H1 (cell line): Measurements from ENCODE around the gene PKD1. TPM values are rescaled to one million over a fixed set of nuclear protein-coding genes. Genes with fewer than 3 reads are reported as not detected.

ENCODE experiments used
- CTCF ChIA-PET: fragments of 300-600 bp; sonication (Branson Sonifier 250); formaldehyde crosslinking; loops from one replicate; lab custom pipeline; 2021; ENCODE audit not compliant: partially characterized antibody; lab: Charles Lee
- POLR2A ChIA-PET: fragments of 300-600 bp; sonication (Branson Sonifier 250); formaldehyde crosslinking; loops from one replicate; lab custom pipeline; 2021; ENCODE audit warnings: inconsistent platforms; ENCODE audit not compliant: partially characterized antibody; lab: Charles Lee
- DNase-seq, 2 experiments: peaks; one replicate each; pipeline versions ENCODE4 v3.0.0 to v3.0.0-alpha.2; 2010 to 2022; ENCODE audit warnings: low spot score in 2 of 2, low read depth in 1 of 2, mixed read lengths in 1 of 2
- FAIRE-seq: peaks from 2 replicates; lab custom pipeline; 2011; peaks lifted over from hg19 to GRCh38; lab: Jason Lieb, UNC
- H2AFZ ChIP-seq: 2 replicates; pipeline ENCODE4 v1.8.1; 2012; ENCODE audit warnings: low read length, inconsistent platforms
- H2AK5ac ChIP-seq: 2 replicates; pipeline ENCODE4 v1.6.1; 2013; ENCODE audit warnings: low read depth, low read length
- H2BK120ac ChIP-seq: replicated peaks from 2 replicates; pipeline ENCODE3; 2013; ENCODE audit warnings: low read depth, low read length, inconsistent platforms
- H2BK12ac ChIP-seq: 2 replicates; pipeline ENCODE4 v1.6.1; 2013; ENCODE audit warnings: low read depth, low read length
- H2BK15ac ChIP-seq: 2 replicates; pipeline ENCODE4 v1.6.1; 2013; ENCODE audit warnings: low read length
- H2BK20ac ChIP-seq: 2 replicates; pipeline ENCODE4 v1.6.1; 2013; ENCODE audit warnings: low read length
- H2BK5ac ChIP-seq: 2 replicates; pipeline ENCODE4 v1.6.1; 2013; ENCODE audit warnings: low read depth, low read length
- H3K14ac ChIP-seq: 2 replicates; pipeline ENCODE4 v1.6.1; 2013; ENCODE audit warnings: inconsistent platforms; ENCODE audit not compliant: insufficient read length
- H3K18ac ChIP-seq: 2 replicates; pipeline ENCODE4 v1.6.1; 2013; ENCODE audit warnings: low read length; ENCODE audit errors: extremely low read depth
- H3K23ac ChIP-seq: 2 replicates; pipeline ENCODE4 v1.6.1; 2013; ENCODE audit warnings: inconsistent platforms; ENCODE audit not compliant: insufficient read length
- H3K23me2 ChIP-seq: 2 replicates; pipeline ENCODE4 v1.6.1; 2013; ENCODE audit warnings: low read depth, low read length
- H3K27ac ChIP-seq: 2 replicates; pipeline ENCODE4 v1.6.1; 2011; ENCODE audit warnings: low read depth, low read length, inconsistent platforms
- H3K27me3 ChIP-seq, 4 experiments: replicated peaks in 1 of 4; 1 replicate in 1 of 4; 2 replicates in 3 of 4; pipeline versions ENCODE4 v1.6.1 to v1.8.1; 2011 to 2013; ENCODE audit warnings: low read length in 3 of 4, mild to moderate bottlenecking in 3 of 4, inconsistent platforms in 2 of 4, mixed read lengths in 2 of 4, moderate library complexity in 1 of 4; ENCODE audit not compliant: control insufficient read depth in 3 of 4, insufficient read depth in 3 of 4; ENCODE audit errors: extremely low read depth in 1 of 4
- H3K36me3 ChIP-seq, 4 experiments: 2 replicates each; pipeline versions ENCODE4 v1.6.1 to v1.8.1; 2011 to 2013; ENCODE audit warnings: mild to moderate bottlenecking in 4 of 4, low read length in 3 of 4, moderate library complexity in 2 of 4, control low read depth in 1 of 4, inconsistent platforms in 1 of 4; ENCODE audit not compliant: insufficient read depth in 4 of 4, control insufficient read depth in 2 of 4
- H3K4ac ChIP-seq: replicated peaks from 2 replicates; pipeline ENCODE3; 2013; ENCODE audit warnings: low read length, low read depth, mixed read lengths, inconsistent platforms; ENCODE audit not compliant: insufficient read length
- H3K4me1 ChIP-seq, 4 experiments: replicated peaks in 1 of 4; 1 replicate in 1 of 4; 2 replicates in 3 of 4; pipeline versions ENCODE4 v1.6.1 to v1.8.1; 2011 to 2013; ENCODE audit warnings: low read length in 3 of 4, inconsistent platforms in 2 of 4, mixed read lengths in 1 of 4; ENCODE audit not compliant: insufficient read depth in 4 of 4, control insufficient read depth in 3 of 4
- H3K4me2 ChIP-seq, 2 experiments: 2 replicates each; pipeline versions ENCODE4 v1.6.1 to v1.8.1; 2011 to 2013; ENCODE audit warnings: low read depth in 2 of 2, low read length in 2 of 2, control low read depth in 1 of 2, inconsistent platforms in 1 of 2, mild to moderate bottlenecking in 1 of 2; ENCODE audit not compliant: insufficient read depth in 1 of 2
- H3K4me3 ChIP-seq, 4 experiments: fragments of 200-600, 300-600 bp in 1 of 4; sonication (generic), shearing (Covaris generic), sonication (Bioruptor Twin) in 1 of 4; 2 replicates each; pipeline versions ENCODE4 v1.5.1 to v1.8.1; 2011 to 2016; ENCODE audit warnings: low read length in 4 of 4, low read depth in 3 of 4, control low read depth in 2 of 4, inconsistent platforms in 2 of 4, mild to moderate bottlenecking in 2 of 4, mixed read lengths in 1 of 4, moderate library complexity in 1 of 4; ENCODE audit not compliant: insufficient read depth in 2 of 4; ENCODE audit errors: extremely low read depth in 1 of 4
- H3K56ac ChIP-seq: replicated peaks from 2 replicates; pipeline ENCODE3; 2013; ENCODE audit warnings: low read depth, mild to moderate bottlenecking, mixed read lengths, low read length, inconsistent platforms; ENCODE audit not compliant: insufficient read length
- H3K79me1 ChIP-seq: 2 replicates; pipeline ENCODE4 v1.6.1; 2013; ENCODE audit warnings: low read depth, low read length, control low read depth
- H3K79me2 ChIP-seq, 2 experiments: 2 replicates each; pipeline versions ENCODE4 v1.6.1 to v1.8.1; 2012 to 2013; ENCODE audit warnings: low read length in 2 of 2, mild to moderate bottlenecking in 2 of 2, inconsistent platforms in 1 of 2; ENCODE audit not compliant: insufficient read depth in 2 of 2, control insufficient read depth in 1 of 2
- H3K9ac ChIP-seq, 4 experiments: replicated peaks in 1 of 4; 1 replicate in 1 of 4; 2 replicates in 3 of 4; pipeline versions ENCODE4 v1.6.1 to v1.8.1; 2011 to 2013; ENCODE audit warnings: low read depth in 3 of 4, low read length in 3 of 4, control low read depth in 2 of 4, mild to moderate bottlenecking in 2 of 4, moderate library complexity in 2 of 4, inconsistent platforms in 1 of 4; ENCODE audit errors: extremely low read depth in 1 of 4
- H3K9me3 ChIP-seq, 2 experiments: 2 replicates each; pipeline versions ENCODE4 v1.6.1 to v1.8.1; 2012 to 2013; ENCODE audit warnings: mild to moderate bottlenecking in 2 of 2, moderate library complexity in 2 of 2, control low read depth in 1 of 2, inconsistent platforms in 1 of 2, low read depth in 1 of 2, low read length in 1 of 2, mixed read lengths in 1 of 2; ENCODE audit not compliant: insufficient read depth in 2 of 2
- H4K20me1 ChIP-seq, 2 experiments: replicated peaks in 1 of 2; 2 replicates each; pipeline versions ENCODE3 to v1.8.1; 2011 to 2013; ENCODE audit warnings: inconsistent platforms in 2 of 2, low read length in 2 of 2, mild to moderate bottlenecking in 1 of 2; ENCODE audit not compliant: insufficient read depth in 2 of 2, control insufficient read depth in 1 of 2
- H4K5ac ChIP-seq: 2 replicates; pipeline ENCODE4 v1.6.1; 2013; ENCODE audit warnings: low read length, low read depth, mixed read lengths, inconsistent platforms; ENCODE audit not compliant: insufficient read length
- H4K8ac ChIP-seq: 2 replicates; pipeline ENCODE4 v1.8.0; 2013; ENCODE audit warnings: mild to moderate bottlenecking, moderate library complexity, low read length, inconsistent platforms; ENCODE audit not compliant: insufficient read depth; ENCODE audit errors: extremely low read depth
- H4K91ac ChIP-seq: replicated peaks from 2 replicates; pipeline ENCODE3; 2013; ENCODE audit warnings: low read length, mixed read lengths, inconsistent platforms; ENCODE audit not compliant: insufficient read length
- GABPA ChIP-seq: IDR thresholded peaks from 2 replicates; pipeline ENCODE4 v1.6.1; 2011; ENCODE audit warnings: mild to moderate bottlenecking, low read length, moderate library complexity, borderline replicate concordance; ENCODE audit not compliant: insufficient read depth
- HDAC2 ChIP-seq, 2 experiments: fragments of 300-600 bp in 1 of 2; sonication (generic) in 1 of 2; IDR thresholded peaks; 2 replicates each; pipeline ENCODE4 v1.6.1; 2011 to 2012; ENCODE audit warnings: low read depth in 2 of 2, low read length in 2 of 2, mild to moderate bottlenecking in 2 of 2, moderate library complexity in 2 of 2, borderline replicate concordance in 1 of 2, inconsistent platforms in 1 of 2
- PHF8 ChIP-seq: fragments of 200-600 bp; sonication (generic); conservative IDR thresholded peaks from 2 replicates; pipeline ENCODE4 v1.7.1; 2012; ENCODE audit warnings: low read depth, mild to moderate bottlenecking, inconsistent platforms, low read length, moderate library complexity
- POLR2A ChIP-seq, 2 experiments: IDR thresholded peaks; 1 replicate in 1 of 2; 2 replicates in 1 of 2; pipeline ENCODE4 v1.6.1; 2011; ENCODE audit warnings: low read depth in 2 of 2, low read length in 2 of 2, mild to moderate bottlenecking in 2 of 2; ENCODE audit errors: control extremely low read depth in 1 of 2
- RAD21 ChIP-seq, 2 experiments: IDR thresholded peaks in 1 of 2; conservative IDR thresholded peaks in 1 of 2; 2 replicates each; pipeline ENCODE4 v1.6.1; 2011; ENCODE audit warnings: low read depth in 2 of 2, low read length in 2 of 2, improper control_type of control experiment in 1 of 2, inconsistent platforms in 1 of 2, mild to moderate bottlenecking in 1 of 2, moderate library complexity in 1 of 2
- RNF2 ChIP-seq: fragments of 200-900, 300-1000 bp; sonication (generic); IDR thresholded peaks from 2 replicates; pipeline ENCODE4 v1.7.1; 2016; ENCODE audit warnings: borderline replicate concordance, low read depth, mild to moderate bottlenecking, antibody characterized with exemption, low read length; ENCODE audit not compliant: poor library complexity, severe bottlenecking; ENCODE audit errors: missing control alignments
- SIRT6 ChIP-seq: IDR thresholded peaks from one replicate; pipeline ENCODE4 v1.7.1; 2012; ENCODE audit warnings: low read length, inconsistent platforms
- SP1 ChIP-seq: IDR thresholded peaks from 2 replicates; pipeline ENCODE4 v1.6.1; 2011; ENCODE audit warnings: low read depth, low read length
- SP2 ChIP-seq: IDR thresholded peaks from 2 replicates; pipeline ENCODE4 v1.6.1; 2012; ENCODE audit warnings: mild to moderate bottlenecking, low read length, inconsistent platforms
- SRF ChIP-seq: IDR thresholded peaks from 2 replicates; pipeline ENCODE4 v1.6.1; 2011; ENCODE audit warnings: mild to moderate bottlenecking, low read depth, low read length, moderate library complexity
- TEAD4 ChIP-seq: IDR thresholded peaks from 2 replicates; pipeline ENCODE4 v1.6.1; 2012; ENCODE audit warnings: low read depth, low read length, inconsistent platforms, mixed read lengths
- WGBS, 2 experiments: shearing (Covaris generic) in 1 of 2; methylation state at CpG; one replicate each; pipeline versions ENCODE4 v1.1.6 to v1.1.7; 2013 to 2015; ENCODE audit warnings: low lambda C conversion rate in 2 of 2, mixed read lengths in 2 of 2, inconsistent platforms in 1 of 2, low coverage in 1 of 2, missing lambda C conversion rate in 1 of 2; ENCODE audit not compliant: insufficient replicate concordance in 2 of 2, insufficient coverage in 1 of 2, insufficient read length in 1 of 2; ENCODE audit errors: extremely low coverage in 1 of 2, missing lambda C conversion rate in 1 of 2; 5-methylcytosine and 5-hydroxymethylcytosine counted together
- polyA plus RNA-seq, 7 experiments: library from polyadenylated mRNA; depleted of rRNA in 3 of 7; stranded (reverse) in 5 of 7; unstranded in 2 of 7; fragments of >200 nt in 5 of 7; fragments of 200-250 nt in 2 of 7; gene quantifications; 1 replicate in 5 of 7; 2 replicates in 1 of 7; 4 replicates in 1 of 7; pipeline versions ENCODE4 v1.2.1 to v1.2.3, GENCODE V29; 2011 to 2013; ENCODE audit warnings: missing spikeins in 2 of 7, mixed read lengths in 2 of 7
- total RNA-seq: library from RNA; stranded (reverse); fragmentation: NEBNext Ultra II Directional; extraction: Animal tissue kit (Norgen Biotek cat#: 25700); gene quantifications from 2 replicates; pipeline ENCODE4 v1.2.1, GENCODE V29; 2021

The PKD1 gene
- total and polyA plus RNA-seq, 2 of the 8 experiments (the other 6 are each of a cell fraction or from before 2014, with no cell fraction given) = 40.6 to 52.7 TPM

DNA sequence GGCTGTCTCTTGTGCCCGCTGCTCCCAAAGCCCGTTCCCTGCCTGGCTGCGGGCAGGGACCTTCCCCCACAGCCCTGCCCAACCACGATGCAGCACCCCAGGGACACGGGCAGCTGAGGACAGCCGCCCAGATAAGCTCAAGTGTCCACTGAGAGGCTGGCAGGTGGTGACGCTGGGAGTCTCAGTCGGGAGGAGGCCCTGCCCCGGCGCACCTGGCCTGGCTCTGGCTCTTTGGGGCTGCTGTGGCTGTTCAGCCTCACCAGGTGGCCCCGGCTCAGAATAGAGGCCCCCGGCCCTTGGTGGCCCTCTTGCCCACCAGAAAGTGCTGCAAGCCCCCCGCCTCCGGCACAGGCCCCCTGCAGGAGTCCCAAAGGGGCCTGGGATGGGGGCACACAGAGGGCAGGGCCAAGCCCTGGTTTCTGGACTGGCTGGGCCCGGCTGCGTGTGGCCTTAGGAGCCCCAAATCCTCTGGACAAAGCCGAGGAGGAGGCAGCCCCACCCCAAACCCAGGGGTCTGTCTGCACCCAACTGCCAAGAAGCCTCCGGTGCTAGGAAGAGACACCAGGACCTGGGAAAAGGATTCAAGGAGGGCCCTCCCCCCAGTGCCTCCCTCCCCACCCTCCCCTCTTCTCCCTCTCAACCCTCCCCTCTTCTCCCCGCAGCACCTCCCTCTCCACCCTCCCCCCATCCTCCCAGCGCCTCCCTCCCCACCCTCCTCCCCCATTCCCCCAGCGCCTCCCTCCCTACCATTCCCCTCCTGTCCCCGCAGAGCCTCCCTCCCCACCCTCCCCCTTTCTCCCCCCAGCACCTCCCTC, 93.3 kb downstream of the PKD1 start:
- Histone ChIP-seq H2BK12ac (no peak overlapping the region), H3K23ac (no peak overlapping the region), H3K9me3 (no peaks in the 10 kb centered on the region), H2BK5ac (no peak overlapping the region), H3K27me3 (no peaks in the 10 kb centered on the region; a peak in 1 of 7 replicates), H2BK15ac (no peak overlapping the region), H2BK20ac (no peak overlapping the region), H3K23me2 (peaks cover 5% of the 10 kb centered on the region; the same call in 1 of the 2 replicates), H3K9ac (no peak overlapping the region), H3K36me3 (peaks cover 0 to 3% (median 0%) of the 10 kb centered on the region in 4 experiments; a peak in 1 of 8 replicates), H3K14ac (no peak overlapping the region), H3K4me1 (peaks cover 0 to 4% (median 0%) of the 10 kb centered on the region in 4 experiments; a peak in 4 of 7 replicates), H3K4me2 (no peak overlapping the region), H3K4me3 (no peak overlapping the region), H2AFZ (no peak overlapping the region), H4K20me1 (peaks cover 0 to 5% of the 10 kb centered on the region in 2 experiments), H4K5ac (no peak overlapping the region), H2BK120ac (no peak overlapping the region), H2AK5ac (no peak overlapping the region), H4K8ac (no peak overlapping the region), H3K27ac (no peak overlapping the region), H3K79me1 (no peaks in the 10 kb centered on the region), H3K4ac (no peak overlapping the region), H4K91ac (no peak overlapping the region), H3K18ac (no peak overlapping the region), H3K79me2 (peaks cover 0 to 5% of the 10 kb centered on the region in 2 experiments; a peak in 1 of 4 replicates), H3K56ac (no peak overlapping the region)
- ChIA-PET CTCF (interaction anchor here (1.0 to 1.9 kb wide), 3 partner anchors 11 to 20 kb away, joined by 3 to 9 read pairs (median 4); no protein-coding TSS in a partner anchor), POLR2A (interaction anchor here (0.7 to 2.0 kb wide), 5 partner anchors 8 to 78 kb away, joined by 3 to 9 read pairs (median 4); partner anchors contain the start of gene RPS2)
- WGBS, 2 experiments = 93% methylated on average over 13 of the region's 22 CpGs; no CpG with 5 or more reads in 1 of the 2 experiments
- FAIRE-seq = no peak
- DNase-seq = no peak
- TF ChIP-seq SRF (no peak), RAD21 (IDR thresholded peaks at IDR 0.05 in 1 of 2, conservative IDR thresholded peaks at IDR 0.05 in 1 of 2; ENCODE audit: low read depth in 2 of 2, low read length in 2 of 2) (no peak), TEAD4 (no peak), PHF8 (no peak), HDAC2 (IDR thresholded peaks at IDR 0.05; ENCODE audit: borderline replicate concordance in 1 of 2, low read depth in 2 of 2, low read length in 2 of 2) (no peak), SP1 (no peak), SP2 (no peak), SIRT6 (no peak), GABPA (no peak), RNF2 (no peak), POLR2A (IDR thresholded peaks at IDR 0.05; ENCODE audit: control extremely low read depth in 1 of 2, low read depth in 2 of 2, low read length in 2 of 2) (no peak)
